Mucosa of rectum (tissue), 2 donors: Measurements from ENCODE around the gene HSPA12A.

Experiments
- H3K27ac ChIP-seq, 2 donors: one replicate each; pipeline ENCODE4 v1.7.0; 2013; ENCODE audit warnings: inconsistent platforms in 2 of 2, low read depth in 2 of 2, low read length in 2 of 2
- H3K27me3 ChIP-seq, 2 donors: one replicate each; pipeline ENCODE4 v1.7.0; 2013; ENCODE audit warnings: low read length in 2 of 2; ENCODE audit not compliant: control insufficient read depth in 2 of 2, insufficient read depth in 2 of 2
- H3K36me3 ChIP-seq, 2 donors: one replicate each; pipeline ENCODE4 v1.7.0; 2013; ENCODE audit warnings: low read length in 2 of 2; ENCODE audit not compliant: control insufficient read depth in 2 of 2, insufficient read depth in 2 of 2
- H3K4me1 ChIP-seq, 2 donors: one replicate each; pipeline ENCODE4 v1.7.0; 2013; ENCODE audit warnings: low read length in 2 of 2, mild to moderate bottlenecking in 1 of 2; ENCODE audit not compliant: control insufficient read depth in 2 of 2, insufficient read depth in 2 of 2
- H3K4me3 ChIP-seq, 2 donors: one replicate each; pipeline ENCODE4 v1.7.0; 2013; ENCODE audit warnings: low read length in 2 of 2
- H3K9ac ChIP-seq, 2 donors: one replicate each; pipeline ENCODE4 v1.7.0; 2013; ENCODE audit warnings: low read length in 2 of 2, low read depth in 1 of 2, mild to moderate bottlenecking in 1 of 2
- H3K9me3 ChIP-seq, 2 donors: one replicate each; pipeline ENCODE4 v1.7.0; 2013; ENCODE audit warnings: low read length in 2 of 2; ENCODE audit not compliant: control insufficient read depth in 2 of 2
- donor health status: healthy.
- donor health status: Normal muscosa, but diverticular disease.

The HSPA12A gene

DNA sequence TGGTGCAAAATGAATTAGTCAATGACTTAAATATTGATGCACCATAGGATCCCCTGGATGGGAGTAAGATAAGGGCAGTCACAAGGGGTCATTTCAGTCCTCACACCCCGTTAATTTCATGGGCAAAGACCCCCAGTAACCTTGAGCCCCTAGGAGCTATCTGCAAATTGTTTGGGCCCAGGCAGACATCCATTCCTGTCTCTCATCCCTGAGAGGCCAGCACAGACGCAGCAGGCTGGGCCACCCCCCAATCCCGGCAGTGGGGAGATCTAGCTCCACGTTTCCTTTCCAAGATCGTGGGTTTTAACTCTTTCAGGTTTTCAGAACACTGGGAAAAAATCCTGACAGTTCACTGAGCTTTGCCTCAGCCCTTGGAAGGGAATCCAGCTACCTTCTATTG is 81.5 kb downstream of the HSPA12A start:
- Histone ChIP-seq H3K4me1 (no peaks in the 10 kb centered on the region), H3K9me3 (no peaks in the 10 kb centered on the region), H3K9ac (no peak overlapping the region), H3K4me3 (no peak overlapping the region), H3K27ac (no peak overlapping the region), H3K36me3 (no peaks in the 10 kb centered on the region), H3K27me3 (no peaks in the 10 kb centered on the region)

DNA sequence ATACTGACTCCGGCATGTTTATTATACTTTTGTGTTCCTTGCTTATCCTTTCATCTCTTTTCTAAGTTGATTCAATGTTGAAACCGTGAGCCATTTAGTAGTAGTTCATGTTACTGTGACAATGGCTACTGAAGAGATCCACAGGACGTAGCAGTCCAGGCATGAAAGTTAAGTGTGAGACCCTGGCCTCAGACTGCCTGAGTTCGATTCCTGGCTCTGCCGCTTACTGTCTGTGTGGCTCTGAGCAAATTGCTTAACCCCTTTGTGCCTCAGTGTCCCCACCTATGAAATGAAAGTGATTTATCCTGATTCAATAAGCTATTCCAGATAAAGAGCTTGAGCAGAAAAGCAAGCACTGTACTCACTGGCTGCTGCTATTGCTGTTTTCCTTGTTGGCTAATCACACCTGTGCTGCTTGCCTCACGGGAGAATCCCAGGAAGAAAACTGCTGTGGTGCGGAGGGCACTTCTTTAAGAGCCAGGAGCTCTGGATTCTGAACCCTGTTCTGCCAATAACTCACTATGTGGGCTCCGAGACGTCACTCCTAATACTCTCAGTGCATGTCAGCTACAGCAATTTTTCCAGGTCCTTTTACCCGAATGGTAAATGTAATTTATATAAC is 83.2 kb downstream of the HSPA12A start:
- no peaks in the 10 kb centered on the region for H3K9me3 ChIP-seq
- H3K9ac ChIP-seq: no peak overlapping the region
- H3K27ac ChIP-seq: no peak overlapping the region
- H3K27me3 ChIP-seq: no peaks in the 10 kb centered on the region
- no peaks in the 10 kb centered on the region for H3K4me1 ChIP-seq
- H3K4me3 ChIP-seq: no peak overlapping the region
- H3K36me3 ChIP-seq: no peaks in the 10 kb centered on the region

DNA sequence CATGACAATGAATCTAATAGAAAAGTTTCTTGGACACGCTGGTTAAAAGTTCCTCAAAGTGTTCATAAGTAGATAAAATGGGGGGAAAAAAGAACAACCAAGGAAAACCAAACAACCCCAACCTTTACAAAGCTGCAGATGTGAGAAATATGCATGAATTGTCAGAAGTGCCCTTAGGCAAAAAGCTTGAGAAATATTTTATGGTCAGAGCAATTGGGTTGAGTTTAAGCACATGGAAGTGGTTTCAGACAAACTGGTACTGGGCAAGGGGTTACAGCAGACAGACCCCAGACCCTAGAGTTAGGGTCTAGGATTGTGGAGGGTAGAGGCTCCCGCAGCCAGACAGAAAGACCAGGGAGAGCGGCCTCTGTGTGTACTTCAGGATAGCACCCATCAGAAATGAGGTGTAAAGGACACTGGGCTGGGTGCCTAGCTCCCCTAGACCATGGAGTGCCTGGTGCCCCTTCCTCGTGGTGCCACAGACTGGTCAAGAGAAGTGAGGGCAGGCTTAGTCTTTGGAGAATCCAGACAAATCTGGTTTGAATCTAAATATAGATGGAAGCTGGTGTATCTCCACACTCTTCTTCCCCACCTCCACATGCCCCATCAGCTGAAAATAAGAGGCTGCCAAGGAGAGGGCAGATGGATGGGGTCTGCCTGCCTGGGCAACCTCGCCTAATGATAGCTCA is 84.4 kb downstream of the HSPA12A start:
- Histone ChIP-seq H3K36me3 (no peaks in the 10 kb centered on the region), H3K27ac (no peak overlapping the region), H3K27me3 (no peaks in the 10 kb centered on the region), H3K4me1 (no peaks in the 10 kb centered on the region), H3K4me3 (no peak overlapping the region), H3K9me3 (no peaks in the 10 kb centered on the region), H3K9ac (no peak overlapping the region)

DNA sequence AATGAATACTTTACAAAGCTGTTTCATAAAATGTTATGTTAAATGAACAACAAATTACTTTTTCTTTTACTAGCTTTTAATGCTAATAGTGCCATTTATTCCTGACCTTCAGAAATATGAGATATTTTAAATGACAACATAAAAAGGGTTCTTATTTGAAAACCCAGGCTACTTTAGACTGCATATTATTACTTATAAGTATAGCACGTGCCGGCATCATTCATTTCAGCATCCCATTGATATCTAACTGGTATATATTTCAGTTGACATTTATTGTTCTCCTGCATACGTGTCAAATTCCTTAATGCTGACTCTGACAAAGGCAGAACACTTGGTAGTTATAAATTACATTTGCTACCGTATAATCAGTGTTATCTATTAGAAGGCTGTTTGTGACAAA is 86.3 kb downstream of the HSPA12A start:
- H3K27me3 ChIP-seq: no peaks in the 10 kb centered on the region
- no peaks in the 10 kb centered on the region for H3K4me1 ChIP-seq
- H3K9me3 ChIP-seq: no peaks in the 10 kb centered on the region
- H3K4me3 ChIP-seq: no peak overlapping the region
- no peak overlapping the region for H3K9ac ChIP-seq
- no peak overlapping the region for H3K27ac ChIP-seq
- no peaks in the 10 kb centered on the region for H3K36me3 ChIP-seq

DNA sequence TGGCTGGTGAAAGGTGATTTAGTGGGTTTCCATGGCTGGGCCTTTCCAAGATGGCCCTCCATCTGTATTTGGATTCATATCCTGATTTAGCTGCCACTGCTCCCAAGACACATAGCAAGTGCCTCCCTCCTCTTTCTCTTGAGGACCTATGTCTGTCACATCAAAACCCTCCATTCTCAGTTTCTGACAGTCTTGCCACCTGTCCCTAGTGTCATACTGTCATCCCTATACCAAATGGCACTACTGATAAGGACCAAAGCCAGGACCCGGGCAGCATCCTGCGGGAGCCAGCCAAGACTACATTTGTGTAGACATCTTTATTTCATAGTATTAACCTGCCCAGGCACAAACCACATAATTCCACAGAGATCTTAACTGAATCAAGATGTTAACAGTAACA is 86.8 kb downstream of the HSPA12A start:
- Histone ChIP-seq H3K27me3 (no peaks in the 10 kb centered on the region), H3K27ac (no peak overlapping the region), H3K9ac (no peak overlapping the region), H3K36me3 (no peaks in the 10 kb centered on the region), H3K4me1 (no peaks in the 10 kb centered on the region), H3K9me3 (no peaks in the 10 kb centered on the region), H3K4me3 (no peak overlapping the region)

DNA sequence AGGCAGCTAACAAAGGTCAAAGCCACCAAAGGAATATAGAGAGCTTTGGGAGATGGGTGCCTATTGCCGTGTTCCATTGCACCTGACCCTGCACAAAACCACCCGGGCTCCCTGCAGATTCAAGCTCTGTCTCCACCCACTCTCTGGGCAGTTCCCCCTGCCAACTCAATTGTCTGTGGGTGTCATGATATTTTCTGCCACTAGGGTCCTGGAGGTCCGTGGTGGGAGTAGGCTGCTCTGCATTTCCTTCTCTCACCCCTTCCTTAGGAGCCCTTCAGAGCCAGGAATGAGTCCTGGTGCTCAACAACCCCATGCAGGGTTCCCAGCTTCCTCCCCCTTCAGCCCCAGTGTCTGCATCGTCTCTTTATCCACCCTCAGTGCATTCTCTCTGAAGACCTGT is 87.5 kb downstream of the HSPA12A start:
- no peaks in the 10 kb centered on the region for H3K27me3 ChIP-seq
- no peaks in the 10 kb centered on the region for H3K4me1 ChIP-seq
- no peak overlapping the region for H3K4me3 ChIP-seq
- no peak overlapping the region for H3K9ac ChIP-seq
- H3K27ac ChIP-seq: no peak overlapping the region
- no peaks in the 10 kb centered on the region for H3K36me3 ChIP-seq
- no peaks in the 10 kb centered on the region for H3K9me3 ChIP-seq

DNA sequence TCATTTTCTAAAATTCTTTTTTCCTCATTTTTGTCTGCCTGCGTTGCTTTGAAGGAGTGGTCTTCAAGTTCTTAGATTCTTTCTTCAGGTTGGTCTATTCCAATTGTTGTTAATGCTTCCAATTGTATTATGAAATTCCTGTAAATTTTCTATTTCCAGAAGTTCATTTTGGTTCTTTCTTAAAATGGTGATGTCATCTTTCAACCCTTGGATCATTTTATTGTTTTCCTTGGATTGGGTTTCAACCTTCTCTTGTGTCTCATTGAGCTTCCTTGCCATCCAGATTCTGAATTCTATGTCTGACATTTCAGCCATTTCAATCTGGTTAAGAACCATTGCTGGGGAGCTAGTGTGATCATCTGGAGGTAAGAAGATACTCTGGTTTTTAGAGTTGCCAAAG is 88.5 kb downstream of the HSPA12A start:
- Histone ChIP-seq H3K27me3 (no peaks in the 10 kb centered on the region), H3K4me3 (no peak overlapping the region), H3K4me1 (no peaks in the 10 kb centered on the region), H3K36me3 (no peaks in the 10 kb centered on the region), H3K9ac (no peak overlapping the region), H3K27ac (no peak overlapping the region), H3K9me3 (no peaks in the 10 kb centered on the region)

DNA sequence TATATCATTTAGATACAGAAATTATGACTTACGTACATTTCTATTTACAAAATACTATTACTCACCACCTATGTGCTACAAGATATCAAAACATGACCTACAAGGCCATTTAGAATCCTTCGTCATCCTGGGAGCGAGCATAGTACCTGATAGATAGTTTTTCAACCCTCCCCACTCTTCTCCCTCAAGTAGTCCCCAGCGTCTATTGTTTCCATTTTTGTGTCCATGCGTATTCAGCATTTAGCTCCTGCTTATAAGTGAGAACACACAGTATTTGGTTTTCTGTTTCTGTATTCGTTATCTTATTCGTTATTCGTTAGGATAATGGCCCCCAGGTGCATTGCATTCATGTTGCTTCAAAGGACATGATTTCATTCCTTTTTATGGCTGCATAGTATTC is 93.5 kb downstream of the HSPA12A start:
- no peaks in the 10 kb centered on the region for H3K9me3 ChIP-seq
- H3K27ac ChIP-seq: no peak overlapping the region
- H3K27me3 ChIP-seq: no peaks in the 10 kb centered on the region
- H3K36me3 ChIP-seq: no peaks in the 10 kb centered on the region
- H3K9ac ChIP-seq: no peak overlapping the region
- H3K4me3 ChIP-seq: no peak overlapping the region
- no peaks in the 10 kb centered on the region for H3K4me1 ChIP-seq

DNA sequence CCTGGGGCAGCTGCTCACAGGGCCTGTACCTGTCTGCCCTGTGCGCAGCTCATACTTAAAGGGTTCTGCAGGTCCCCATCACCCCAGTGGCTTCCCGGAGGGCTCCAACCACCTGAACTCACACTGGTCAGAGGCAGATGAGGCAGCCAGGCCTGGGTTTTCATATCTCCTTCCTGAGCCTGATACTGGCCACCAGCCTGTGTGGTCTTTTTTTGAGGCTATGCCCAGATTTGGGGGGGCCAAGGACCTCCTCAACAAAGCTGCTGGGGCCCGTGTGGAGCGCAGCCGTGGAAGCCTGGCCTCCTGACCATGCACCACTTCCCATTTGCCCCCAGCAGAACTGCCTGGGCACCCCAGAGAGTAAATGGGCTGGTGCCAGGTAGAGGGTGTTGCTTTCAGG is 95.9 kb downstream of the HSPA12A start:
- Histone ChIP-seq H3K4me3 (no peak overlapping the region), H3K27me3 (no peaks in the 10 kb centered on the region), H3K27ac (no peak overlapping the region), H3K9ac (no peak overlapping the region), H3K36me3 (no peaks in the 10 kb centered on the region), H3K9me3 (no peaks in the 10 kb centered on the region), H3K4me1 (no peaks in the 10 kb centered on the region)

DNA sequence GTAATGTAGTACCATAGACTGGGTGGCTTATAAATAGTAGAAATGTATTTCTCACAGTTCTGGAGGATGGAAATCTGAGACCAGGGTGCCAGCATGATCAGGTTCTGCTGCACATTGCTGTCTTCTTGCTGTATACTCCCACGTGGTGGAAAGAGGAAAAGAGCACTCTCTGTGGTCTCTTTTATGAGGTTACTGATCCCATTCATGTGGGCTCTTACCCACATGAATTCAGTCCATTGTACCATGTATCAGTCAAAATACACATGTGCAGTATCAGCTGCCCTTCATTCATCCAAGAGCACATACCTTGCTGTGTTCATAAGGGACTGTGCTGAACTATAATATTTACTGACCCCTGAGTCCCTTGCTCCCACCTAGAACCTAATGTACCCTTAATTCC is 104.5 kb downstream of the HSPA12A start:
- Histone ChIP-seq H3K27ac (no peak overlapping the region), H3K4me3 (no peak overlapping the region), H3K4me1 (no peaks in the 10 kb centered on the region)

More for the DNA sequence above, 104.5 kb downstream of the HSPA12A start:
- Histone ChIP-seq H3K27me3 (no peaks in the 10 kb centered on the region), H3K36me3 (no peaks in the 10 kb centered on the region), H3K9ac (no peak overlapping the region), H3K9me3 (no peaks in the 10 kb centered on the region)
